SH-SY5Y (cell line): Measurements from ENCODE around the gene MRLN.

Experiments used
- GATA2 ChIP-seq: IDR thresholded peaks from 2 replicates; pipeline ENCODE4 v1.6.1; 2011; ENCODE audit warnings: mild to moderate bottlenecking, low read depth, low read length
- GATA3 ChIP-seq: IDR thresholded peaks from 2 replicates; pipeline ENCODE4 v1.6.1; 2011; ENCODE audit warnings: low read depth, mild to moderate bottlenecking, low read length, moderate library complexity

GRCh38 chr10:59748834-59749233 is 4.4 kb downstream of the MRLN start:
- TF ChIP-seq GATA2 (no peak), GATA3 (no peak)
